Rectal smooth muscle tissue (tissue), 1 donor: ENCODE results near the gene NSDHL.

Experiments
- H3K27ac ChIP-seq: one replicate; pipeline ENCODE4 v1.7.0; 2013; ENCODE audit warnings: low read depth, low read length, inconsistent platforms
- H3K27me3 ChIP-seq: one replicate; pipeline ENCODE4 v1.7.0; 2013; ENCODE audit warnings: low read length; ENCODE audit not compliant: control insufficient read depth, insufficient read depth
- H3K36me3 ChIP-seq: one replicate; pipeline ENCODE4 v1.7.0; 2013; ENCODE audit warnings: low read length; ENCODE audit not compliant: control insufficient read depth, insufficient read depth
- H3K4me1 ChIP-seq: one replicate; pipeline ENCODE4 v1.7.0; 2013; ENCODE audit warnings: low read length; ENCODE audit not compliant: control insufficient read depth, insufficient read depth
- H3K4me3 ChIP-seq: one replicate; pipeline ENCODE4 v1.7.0; 2013; ENCODE audit warnings: low read length
- H3K9ac ChIP-seq: one replicate; pipeline ENCODE4 v1.7.0; 2013; ENCODE audit warnings: low read length

Gene NSDHL

GRCh38 chrX:152912106-152912505 is 81.2 kb downstream of the NSDHL start:
- peaks cover 3% of the 10 kb centered on the region for H3K27me3 ChIP-seq
- no peaks in the 10 kb centered on the region for H3K4me1 ChIP-seq
- no peak overlapping the region for H3K4me3 ChIP-seq
- no peak overlapping the region for H3K9ac ChIP-seq
- H3K27ac ChIP-seq = no peak overlapping the region
- no peaks in the 10 kb centered on the region for H3K36me3 ChIP-seq

GRCh38 chrX:152912641-152913040 is 81.8 kb downstream of the NSDHL start:
- no peak overlapping the region for H3K9ac ChIP-seq
- no peaks in the 10 kb centered on the region for H3K36me3 ChIP-seq
- H3K27ac ChIP-seq = no peak overlapping the region
- peaks cover 3% of the 10 kb centered on the region for H3K27me3 ChIP-seq
- H3K4me3 ChIP-seq = no peak overlapping the region
- H3K4me1 ChIP-seq = no peaks in the 10 kb centered on the region

- Histone ChIP-seq H3K27ac (no peak overlapping the region), H3K27me3 (peaks cover 3% of the 10 kb centered on the region), H3K4me3 (no peak overlapping the region)
Measured at GRCh38 chrX:152913346-152913745, 82.5 kb downstream of the NSDHL start.

DNA sequence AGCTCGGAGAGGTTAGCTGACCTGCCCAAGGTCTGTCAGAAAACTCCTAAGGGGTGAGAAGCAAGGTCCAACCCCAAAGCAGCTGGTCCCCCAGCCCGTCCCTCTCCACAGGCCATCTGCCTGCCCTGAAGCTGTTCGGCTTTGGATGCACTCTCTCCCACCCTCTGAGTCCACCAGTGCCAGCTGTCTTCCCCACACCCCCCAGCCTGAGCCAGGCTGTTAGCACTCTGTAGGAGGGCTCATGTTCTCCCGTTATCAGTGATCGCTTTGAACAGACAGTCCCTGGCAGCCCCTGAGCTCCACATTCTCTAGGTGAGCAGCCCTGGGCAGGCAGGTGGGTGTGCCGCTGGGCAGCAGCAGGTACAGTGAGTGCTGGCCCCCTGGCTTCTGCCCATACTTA is 83.0 kb downstream of the NSDHL start:
- Histone ChIP-seq H3K27ac (no peak overlapping the region), H3K27me3 (peaks cover 3% of the 10 kb centered on the region), H3K9ac (no peak overlapping the region), H3K4me3 (no peak overlapping the region), H3K4me1 (no peaks in the 10 kb centered on the region), H3K36me3 (no peaks in the 10 kb centered on the region)

More at GRCh38 chrX:152913346-152913745, 82.5 kb downstream of the NSDHL start:
- Histone ChIP-seq H3K9ac (no peak overlapping the region), H3K36me3 (no peaks in the 10 kb centered on the region), H3K4me1 (no peaks in the 10 kb centered on the region)

DNA sequence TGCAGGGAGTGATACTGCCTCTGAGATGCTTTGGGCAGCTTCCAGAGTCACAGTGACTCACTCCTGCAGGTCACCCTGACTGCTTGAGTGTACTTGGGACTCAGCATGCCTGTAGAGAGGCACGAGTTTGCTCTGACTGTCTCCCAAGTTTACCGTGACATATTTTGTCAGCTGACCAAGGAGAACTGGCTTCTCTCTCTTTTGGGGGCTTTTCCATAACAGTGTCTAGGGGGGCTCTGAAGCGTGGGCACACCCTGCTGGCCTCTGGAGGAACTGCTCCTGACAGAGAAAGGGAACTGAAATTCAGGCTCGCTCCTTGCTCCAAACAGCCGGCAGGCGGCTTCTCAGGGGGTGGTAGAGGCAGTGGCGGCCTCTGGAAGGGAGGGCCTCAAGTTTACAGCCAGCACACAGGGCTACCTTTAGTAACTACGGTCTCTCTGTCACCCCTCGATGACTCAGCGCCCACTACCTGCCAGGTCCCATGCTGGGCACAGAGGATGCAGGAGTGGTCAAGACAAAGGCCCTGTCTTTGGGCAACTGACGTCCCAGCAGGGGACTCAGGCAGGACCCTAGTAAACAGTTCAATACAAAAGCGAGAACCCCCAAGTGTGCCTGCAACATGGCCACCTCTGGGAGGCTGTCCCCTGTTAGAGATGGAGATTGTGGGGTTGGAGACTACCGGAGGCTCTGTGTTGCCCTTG is 84.8 kb downstream of the NSDHL start:
- Histone ChIP-seq H3K4me3 (no peak overlapping the region), H3K27ac (no peak overlapping the region)

GRCh38 chrX:152917656-152918579 is 87.1 kb downstream of the NSDHL start:
- no peaks in the 10 kb centered on the region for H3K4me1 ChIP-seq
- H3K4me3 ChIP-seq = no peak overlapping the region
- no peaks in the 10 kb centered on the region for H3K36me3 ChIP-seq
- no peak overlapping the region for H3K9ac ChIP-seq
- H3K27ac ChIP-seq = no peak overlapping the region
- H3K27me3 ChIP-seq = peaks cover 3% of the 10 kb centered on the region

More for the DNA sequence above, 84.8 kb downstream of the NSDHL start:
- no peaks in the 10 kb centered on the region for H3K4me1 ChIP-seq
- H3K36me3 ChIP-seq = no peaks in the 10 kb centered on the region
- H3K27me3 ChIP-seq = peaks cover 3% of the 10 kb centered on the region
- no peak overlapping the region for H3K9ac ChIP-seq

DNA sequence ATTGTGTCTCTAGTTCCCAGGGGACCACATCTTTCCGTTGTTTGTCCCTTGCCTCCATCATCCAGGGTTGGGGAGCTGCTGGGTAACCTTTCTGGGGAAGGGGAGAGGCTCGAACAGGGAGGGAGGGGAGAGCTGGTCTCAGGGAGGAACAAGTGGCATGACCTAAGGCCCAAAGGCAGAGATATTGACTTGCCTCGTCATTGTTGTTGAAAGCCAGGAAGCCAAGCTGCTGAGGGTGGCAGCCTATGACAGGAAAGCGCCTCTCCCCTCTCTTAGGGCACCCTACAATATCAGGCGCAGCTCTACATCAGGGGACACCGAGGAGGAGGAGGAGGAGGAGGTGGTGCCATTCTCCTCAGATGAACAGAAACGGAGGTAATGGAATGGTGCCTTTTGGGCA is 87.8 kb downstream of the NSDHL start:
- Histone ChIP-seq H3K4me3 (no peak overlapping the region), H3K9ac (no peak overlapping the region), H3K36me3 (no peaks in the 10 kb centered on the region), H3K4me1 (no peaks in the 10 kb centered on the region), H3K27me3 (peaks cover 3% of the 10 kb centered on the region), H3K27ac (no peak overlapping the region)
